Skeletal muscle cell (primary cell): ENCODE results near the gene PTPN1.
"Not testable (repeated sequence)": the region's sequence is repeated elsewhere in the genome, so short reads cannot be mapped to it uniquely, and the experiment has no call there.

Experiments used
- DNase-seq: peaks from one replicate; pipeline ENCODE4 v3.0.0-alpha.2; 2010; ENCODE audit warnings: low read depth
- H3K4me3 ChIP-seq: 2 replicates; pipeline ENCODE4 v1.5.1; 2011; ENCODE audit warnings: low read depth, mild to moderate bottlenecking, control low read depth, low read length, moderate library complexity

Gene PTPN1

DNA sequence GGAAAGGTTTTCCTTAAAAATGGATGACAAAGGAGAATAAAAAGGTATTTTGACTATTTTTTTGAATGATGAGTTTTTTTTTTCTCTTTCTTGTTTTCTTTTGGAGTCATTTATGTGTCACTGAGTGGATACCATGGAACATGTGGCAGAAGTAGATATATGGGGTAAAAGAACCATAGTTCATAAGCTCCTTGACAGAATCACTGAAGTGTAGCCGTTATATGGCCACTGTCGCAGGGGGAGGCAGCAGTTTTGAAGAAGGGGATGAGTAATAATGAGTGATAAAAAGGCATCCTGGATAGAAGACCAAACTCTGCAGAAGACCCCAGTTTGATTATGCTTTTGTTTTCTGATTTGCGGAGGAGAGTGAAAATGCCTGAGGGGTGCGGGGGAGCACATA is 15.5 kb downstream of the PTPN1 start:
- no peak for DNase-seq
- H3K4me3 ChIP-seq: no peak overlapping the region

GRCh38 chr20:50526403-50526989 is 16.3 kb downstream of the PTPN1 start:
- DNase-seq: no peak
- H3K4me3 ChIP-seq: no peak overlapping the region

- no peak for DNase-seq
- no peak overlapping the region for H3K4me3 ChIP-seq
Measured at GRCh38 chr20:50527068-50527605, 17.0 kb downstream of the PTPN1 start.

DNA sequence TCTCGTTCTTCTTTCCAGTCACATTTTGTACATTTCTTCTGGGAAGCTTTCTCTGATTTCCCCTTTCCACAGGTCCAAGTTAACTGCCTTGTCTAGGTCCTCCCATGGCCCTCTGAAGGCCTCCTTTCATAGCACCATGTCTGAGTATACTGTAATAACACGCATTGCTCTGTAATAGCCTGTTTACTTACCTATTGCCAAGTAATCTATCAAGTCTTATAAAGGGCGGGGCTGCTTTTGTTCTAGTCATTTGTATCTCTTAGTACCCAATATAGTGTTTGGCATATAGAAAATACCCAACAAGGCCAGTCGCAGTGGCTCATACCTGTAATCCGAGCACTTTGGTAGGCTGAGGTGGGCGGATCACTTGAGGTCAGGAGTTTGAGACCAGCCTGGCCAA is 17.9 kb downstream of the PTPN1 start:
- no peak for DNase-seq

DNA sequence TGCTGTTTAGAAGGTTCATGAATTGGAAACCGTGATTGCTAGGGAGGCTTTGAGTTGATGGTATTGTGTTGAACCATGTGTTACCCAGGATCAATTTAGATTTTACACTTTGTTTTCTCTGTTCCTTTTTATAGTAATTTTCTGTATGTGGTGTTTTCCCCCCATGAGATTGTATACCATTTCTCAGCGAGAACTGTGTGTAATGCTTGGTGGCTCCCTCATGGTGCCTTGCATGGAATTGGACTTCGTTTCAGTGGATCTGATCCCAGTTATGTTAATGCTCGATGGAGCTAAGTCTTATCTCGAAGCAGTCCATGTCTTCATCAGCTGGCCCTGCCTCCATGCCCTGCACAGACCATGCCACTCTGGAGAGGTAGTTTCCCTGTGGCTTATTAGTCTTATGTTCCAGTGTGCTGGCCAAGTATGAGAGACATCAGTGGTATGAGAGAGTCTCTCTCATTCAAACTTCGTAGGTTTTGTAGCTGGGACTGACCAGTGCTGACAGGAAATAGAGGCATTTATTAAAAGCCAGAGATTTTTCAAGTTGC is 18.7 kb downstream of the PTPN1 start:
- DNase-seq: no peak
- H3K4me3 ChIP-seq: no peak overlapping the region

More for the DNA sequence above, 17.9 kb downstream of the PTPN1 start:
- H3K4me3 ChIP-seq: no peak overlapping the region

DNA sequence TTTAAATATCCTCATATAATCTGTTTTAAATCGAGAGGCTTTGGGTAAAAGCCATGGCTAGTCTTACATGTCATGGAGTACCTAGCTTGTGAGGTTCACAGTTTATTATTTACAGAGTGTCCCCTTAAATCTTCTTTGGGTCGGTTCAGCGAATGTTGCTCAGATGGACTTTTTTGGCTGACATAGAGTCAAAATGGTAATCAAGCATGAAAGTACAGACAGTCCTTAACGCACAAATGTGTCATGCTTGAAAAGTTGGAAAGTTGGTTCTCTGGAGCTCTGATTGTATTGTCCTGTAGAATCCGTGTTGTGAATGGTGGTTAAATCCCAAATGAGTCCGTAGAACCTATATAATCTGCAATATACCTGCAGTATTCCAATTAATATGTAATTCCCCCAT is 22.0 kb downstream of the PTPN1 start:
- no peak overlapping the region for H3K4me3 ChIP-seq
- no peak for DNase-seq

GRCh38 chr20:50533061-50533460 is 22.9 kb downstream of the PTPN1 start:
- DNase-seq: no peak
- H3K4me3 ChIP-seq: no peak overlapping the region

- no peak for DNase-seq
- H3K4me3 ChIP-seq: no peak overlapping the region
Measured at GRCh38 chr20:50533464-50533863, 23.3 kb downstream of the PTPN1 start.

DNA sequence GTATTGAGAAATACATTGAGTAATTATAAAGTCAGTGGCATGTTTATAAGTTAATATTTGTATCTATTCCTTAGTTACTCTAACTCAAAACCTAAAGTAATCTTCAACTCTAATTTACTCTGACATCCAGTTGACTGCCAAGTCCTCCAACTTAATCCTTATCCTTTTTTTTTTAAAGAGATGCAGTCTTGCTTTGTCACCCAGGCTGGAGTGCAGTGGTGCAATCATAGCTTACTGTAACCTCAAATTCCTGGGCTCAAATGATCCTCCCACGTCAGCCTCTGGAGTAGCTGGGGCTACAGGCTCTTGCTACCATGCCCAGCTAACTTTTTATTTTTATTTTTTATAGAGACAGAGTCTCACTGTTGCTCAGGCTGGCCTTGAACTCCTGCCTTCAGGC is 24.4 kb downstream of the PTPN1 start:
- DNase-seq: no peak

GRCh38 chr20:50535162-50535561 is 25.0 kb downstream of the PTPN1 start:
- DNase-seq: no peak
- no peak overlapping the region for H3K4me3 ChIP-seq

More for the DNA sequence above, 24.4 kb downstream of the PTPN1 start:
- no peak overlapping the region for H3K4me3 ChIP-seq

DNA sequence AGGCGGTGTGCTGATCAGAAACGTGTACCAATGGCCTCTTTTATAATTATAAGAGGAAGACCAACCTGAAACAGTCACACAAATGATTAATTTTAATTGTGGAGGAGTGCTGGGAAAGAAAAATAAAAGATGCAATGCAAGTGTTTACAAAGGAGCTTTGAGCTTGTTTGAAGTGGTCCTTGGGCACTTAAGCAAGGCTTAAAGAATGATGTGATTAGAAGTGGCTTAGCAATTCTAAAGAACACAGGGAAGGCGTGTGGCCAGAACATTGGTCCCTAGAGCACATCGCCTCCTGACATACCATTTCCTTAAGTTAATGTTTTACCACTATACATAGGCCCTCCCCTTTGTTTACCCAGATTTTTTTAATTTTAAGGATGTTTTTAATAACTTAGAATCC is 26.1 kb downstream of the PTPN1 start:
- DNase-seq: no peak
- H3K4me3 ChIP-seq: no peak overlapping the region

GRCh38 chr20:50537546-50538201 is 27.5 kb downstream of the PTPN1 start:
- no peak overlapping the region for H3K4me3 ChIP-seq
- no peak for DNase-seq

DNA sequence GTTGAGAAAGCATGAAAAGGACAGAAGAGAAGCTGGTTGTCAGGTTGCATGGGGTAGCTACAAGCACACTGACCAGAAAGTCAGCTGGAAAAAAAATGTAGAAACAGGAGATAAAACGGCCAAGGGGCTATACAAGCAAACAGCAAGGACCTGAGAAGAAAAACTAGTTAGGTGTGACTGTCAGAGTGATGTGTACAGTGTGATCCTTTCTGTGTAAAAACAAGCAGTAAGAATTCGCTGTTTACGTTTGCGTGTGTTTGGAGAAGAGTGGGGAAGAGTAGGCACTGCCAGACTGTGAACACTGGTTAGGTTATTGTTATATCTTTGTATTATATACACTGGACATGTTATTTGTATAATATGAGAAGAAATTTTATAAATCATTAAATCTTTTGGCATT is 28.1 kb downstream of the PTPN1 start:
- DNase-seq: no peak
- H3K4me3 ChIP-seq: no peak overlapping the region

DNA sequence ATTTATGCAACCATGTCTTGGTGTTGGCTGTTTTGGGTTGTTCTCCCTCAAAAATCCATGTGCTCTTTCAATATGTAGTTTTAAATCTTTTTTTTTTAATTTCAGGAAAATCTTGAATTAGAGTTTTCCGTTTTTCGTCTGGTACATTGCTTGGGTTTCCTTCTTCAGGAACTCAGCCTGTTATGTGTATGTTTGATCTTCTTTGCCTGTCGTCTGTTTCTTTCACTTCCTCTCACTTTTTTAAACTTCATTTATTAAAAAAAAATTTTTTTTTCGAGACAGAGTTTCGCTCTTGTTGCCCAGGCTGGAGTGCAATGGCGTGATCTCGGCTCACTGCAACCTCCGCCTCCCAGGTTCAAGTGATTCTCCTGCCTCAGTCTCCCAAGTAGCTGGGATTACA is 29.6 kb downstream of the PTPN1 start:
- not testable (repeated sequence) for DNase-seq, H3K4me3 ChIP-seq

DNA sequence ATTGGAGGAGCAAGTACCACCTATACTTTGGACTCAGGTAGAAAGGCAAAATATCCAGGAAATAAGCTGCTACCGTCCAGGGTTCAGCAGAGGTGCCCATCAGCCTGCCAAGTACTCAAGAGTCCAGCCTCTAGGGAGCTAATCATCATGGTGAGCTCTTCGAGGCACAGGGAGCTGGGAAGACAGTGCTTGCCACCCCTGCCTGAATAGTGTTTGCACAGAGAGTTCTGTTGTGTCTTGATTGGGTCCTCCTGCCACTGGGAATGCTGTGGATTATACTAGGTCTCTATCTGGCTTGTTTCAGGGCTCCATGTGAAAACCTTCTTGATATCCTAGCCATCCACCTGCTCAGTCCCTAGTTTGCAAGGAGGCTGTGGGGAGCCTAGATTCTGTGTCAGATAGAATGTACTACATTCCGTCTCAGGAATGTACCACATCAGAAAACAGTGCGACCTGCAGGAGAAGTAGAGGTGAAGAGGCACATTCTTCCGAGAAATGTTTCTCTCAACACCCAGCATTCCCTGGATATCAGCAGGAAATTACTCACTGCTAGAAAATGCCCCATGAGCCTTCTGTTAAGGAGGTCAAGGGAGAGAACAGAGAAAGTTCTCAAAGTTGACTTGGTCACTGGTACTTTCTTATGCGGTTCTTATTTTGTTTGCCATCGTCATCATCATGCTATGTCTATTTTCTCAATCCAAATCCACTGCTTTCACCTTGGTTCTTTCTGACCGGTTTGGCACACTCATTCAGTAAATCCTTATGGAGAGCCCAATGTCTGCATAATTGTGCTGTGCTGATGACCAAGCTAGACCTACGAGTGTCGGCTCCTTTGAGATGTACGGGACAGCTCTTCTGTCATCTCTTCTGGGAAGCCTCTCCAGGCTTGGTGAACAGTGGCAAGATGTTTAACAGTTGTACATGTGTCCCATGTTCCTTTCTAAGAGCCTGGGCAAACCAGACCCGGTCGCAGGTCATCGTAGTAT is 30.7 kb downstream of the PTPN1 start:
- DNase-seq: no peak
- H3K4me3 ChIP-seq: no peak overlapping the region

DNA sequence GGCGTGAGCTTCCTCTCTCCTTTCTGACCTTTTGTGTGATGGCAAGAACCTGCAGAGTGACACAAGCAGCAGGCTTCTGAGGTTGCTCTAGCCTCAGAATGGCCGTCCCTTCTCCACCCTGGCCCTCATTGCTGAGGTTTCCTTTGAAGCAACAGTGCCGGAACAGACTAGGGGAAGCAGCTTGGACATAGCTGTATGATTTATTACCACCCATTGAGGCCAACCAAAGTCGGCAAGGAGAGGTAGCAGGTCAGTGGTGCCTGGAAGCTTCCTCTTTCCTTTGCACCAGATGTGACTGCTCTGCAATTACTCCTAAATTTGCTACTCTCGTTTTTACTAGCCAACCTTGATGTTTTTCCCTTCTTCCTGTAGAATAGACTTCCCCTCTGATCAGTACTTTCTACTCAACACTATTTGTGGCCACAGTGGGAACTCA is 31.4 kb downstream of the PTPN1 start:
- no peak for DNase-seq
- no peak overlapping the region for H3K4me3 ChIP-seq

- DNase-seq: no peak
- no peak overlapping the region for H3K4me3 ChIP-seq
Measured at GRCh38 chr20:50543326-50543725, 33.1 kb downstream of the PTPN1 start.

GRCh38 chr20:50545126-50545525 is 34.9 kb downstream of the PTPN1 start:
- no peak overlapping the region for H3K4me3 ChIP-seq
- no peak for DNase-seq

GRCh38 chr20:50546729-50547314 is 36.6 kb downstream of the PTPN1 start:
- H3K4me3 ChIP-seq: no peak overlapping the region
- no peak for DNase-seq
